H9 (cell line): ENCODE results near the gene NINJ1. TPM values are rescaled to one million over a fixed set of nuclear protein-coding genes. Genes with fewer than 3 reads are reported as not detected.

ENCODE experiments used
- DNase-seq: peaks from one replicate; pipeline ENCODE4 v3.0.0-alpha.2; 2017
- H2AFZ ChIP-seq: one replicate; pipeline ENCODE4 v1.6.1; 2013; ENCODE audit warnings: mild to moderate bottlenecking, low read length, control low read depth, moderate library complexity
- H2AK5ac ChIP-seq: 2 replicates; pipeline ENCODE4 v1.6.1; 2013; ENCODE audit warnings: low read length, control low read depth, mixed read lengths; ENCODE audit not compliant: insufficient read length
- H2BK120ac ChIP-seq: one replicate; pipeline ENCODE4 v1.6.1; 2013; ENCODE audit warnings: low read depth, mild to moderate bottlenecking, low read length, control low read depth, inconsistent platforms; ENCODE audit not compliant: poor library complexity, severe bottlenecking
- H2BK12ac ChIP-seq: 2 replicates; pipeline ENCODE4 v1.6.1; 2013; ENCODE audit warnings: low read length, control low read depth, mixed read lengths, low read depth; ENCODE audit not compliant: insufficient read length
- H2BK15ac ChIP-seq: 2 replicates; pipeline ENCODE4 v1.6.1; 2013; ENCODE audit warnings: low read depth, low read length, control low read depth
- H2BK20ac ChIP-seq: one replicate; pipeline ENCODE4 v1.6.1; 2013; ENCODE audit warnings: low read depth, mild to moderate bottlenecking, low read length, control low read depth, inconsistent platforms; ENCODE audit not compliant: poor library complexity, severe bottlenecking
- H2BK5ac ChIP-seq: 2 replicates; pipeline ENCODE4 v1.6.1; 2013; ENCODE audit warnings: low read length, control low read depth, mixed read lengths; ENCODE audit not compliant: insufficient read length
- H3K14ac ChIP-seq: 2 replicates; pipeline ENCODE4 v1.6.1; 2013; ENCODE audit warnings: low read length, control low read depth; ENCODE audit not compliant: insufficient read depth
- H3K18ac ChIP-seq: 2 replicates; pipeline ENCODE4 v1.6.1; 2013; ENCODE audit warnings: low read depth, mild to moderate bottlenecking, mixed read lengths, low read length, control low read depth; ENCODE audit not compliant: insufficient read length
- H3K23ac ChIP-seq: 2 replicates; pipeline ENCODE4 v1.6.1; 2013; ENCODE audit warnings: low read length, control low read depth, mixed read lengths, low read depth; ENCODE audit not compliant: insufficient read length
- H3K23me2 ChIP-seq: 2 replicates; pipeline ENCODE4 v1.6.1; 2013; ENCODE audit warnings: low read depth, mild to moderate bottlenecking, mixed read lengths, low read length, control low read depth; ENCODE audit not compliant: insufficient read length, poor library complexity, severe bottlenecking
- H3K27ac ChIP-seq: 2 replicates; pipeline ENCODE4 v1.5.1; 2013; ENCODE audit warnings: low read length, control low read depth, mixed read lengths, low read depth; ENCODE audit not compliant: insufficient read length
- H3K27me3 ChIP-seq: 2 replicates; pipeline ENCODE4 v1.6.1; 2013; ENCODE audit warnings: low read length, control low read depth, inconsistent platforms; ENCODE audit not compliant: insufficient read depth
- H3K4ac ChIP-seq: 2 replicates; pipeline ENCODE4 v1.6.1; 2013; ENCODE audit warnings: low read depth, mild to moderate bottlenecking, control low read depth, inconsistent platforms, low read length, moderate library complexity
- H3K4me1 ChIP-seq: 2 replicates; pipeline ENCODE4 v1.6.1; 2013; ENCODE audit warnings: low read length, control low read depth, inconsistent platforms; ENCODE audit not compliant: insufficient read depth
- H3K4me2 ChIP-seq: 2 replicates; pipeline ENCODE4 v1.6.1; 2013; ENCODE audit warnings: low read length, control low read depth, mixed read lengths; ENCODE audit not compliant: insufficient read length, insufficient read depth
- H3K56ac ChIP-seq: 2 replicates; pipeline ENCODE4 v1.6.1; 2013; ENCODE audit warnings: low read depth, mild to moderate bottlenecking, mixed read lengths, low read length, control low read depth; ENCODE audit not compliant: insufficient read length
- H3K79me1 ChIP-seq: 2 replicates; pipeline ENCODE4 v1.6.1; 2013; ENCODE audit warnings: low read depth, mild to moderate bottlenecking, moderate library complexity, low read length, control low read depth, inconsistent platforms; ENCODE audit not compliant: insufficient read depth, poor library complexity, severe bottlenecking
- H3K79me2 ChIP-seq: 2 replicates; pipeline ENCODE4 v1.6.1; 2013; ENCODE audit warnings: low read length, control low read depth, inconsistent platforms; ENCODE audit not compliant: insufficient read depth
- H3K9ac ChIP-seq: 2 replicates; pipeline ENCODE4 v1.6.1; 2013; ENCODE audit warnings: low read length, control low read depth, mixed read lengths; ENCODE audit not compliant: insufficient read length; ENCODE audit errors: extremely low read depth
- H3K9me3 ChIP-seq: one replicate; pipeline ENCODE4 v1.6.1; 2013; ENCODE audit warnings: low read depth, low read length, inconsistent platforms; ENCODE audit not compliant: control insufficient read depth
- H3T11ph ChIP-seq: one replicate; pipeline ENCODE4 v1.6.1; 2013; ENCODE audit warnings: mild to moderate bottlenecking, low read length, control low read depth, inconsistent platforms
- H4K20me1 ChIP-seq: one replicate; pipeline ENCODE4 v1.6.1; 2013; ENCODE audit not compliant: control insufficient read depth, insufficient read length, insufficient read depth
- H4K5ac ChIP-seq: 2 replicates; pipeline ENCODE4 v1.6.1; 2013; ENCODE audit warnings: low read depth, mild to moderate bottlenecking, mixed read lengths, low read length, control low read depth; ENCODE audit not compliant: insufficient read length
- H4K8ac ChIP-seq: replicated peaks from 2 replicates; pipeline ENCODE4 v1.6.1; 2013; ENCODE audit warnings: low read length, control low read depth, mixed read lengths, low read depth; ENCODE audit not compliant: insufficient read length
- H4K91ac ChIP-seq: 2 replicates; pipeline ENCODE4 v1.6.1; 2013; ENCODE audit warnings: low read depth, mild to moderate bottlenecking, moderate library complexity, mixed read lengths, low read length, control low read depth; ENCODE audit not compliant: insufficient read length
- H3K27ac Mint-ChIP-seq, 3 experiments: 2 replicates in 2 of 3; 3 replicates in 1 of 3; pipeline ENCODE4 v1.8.0; 2020 to 2021; ENCODE audit warnings: mixed read lengths in 3 of 3, mild to moderate bottlenecking in 1 of 3, moderate library complexity in 1 of 3
- H3K27me3 Mint-ChIP-seq: 2 replicates; pipeline ENCODE4 v1.8.0; 2021; ENCODE audit warnings: low read depth, mild to moderate bottlenecking, moderate library complexity, mixed read lengths
- H3K36me3 Mint-ChIP-seq, 3 experiments: 2 replicates in 2 of 3; 3 replicates in 1 of 3; pipeline ENCODE4 v1.8.0; 2020 to 2021; ENCODE audit warnings: low read depth in 3 of 3, mixed read lengths in 3 of 3; ENCODE audit not compliant: insufficient read depth in 1 of 3
- H3K4me1 Mint-ChIP-seq, 2 experiments: 2 replicates each; pipeline ENCODE4 v1.8.0; 2020; ENCODE audit warnings: mixed read lengths in 2 of 2
- H3K4me3 Mint-ChIP-seq, 2 experiments: 2 replicates in 1 of 2; 3 replicates in 1 of 2; pipeline ENCODE4 v1.8.0; 2020 to 2021; ENCODE audit warnings: mild to moderate bottlenecking in 2 of 2, mixed read lengths in 2 of 2, moderate library complexity in 1 of 2
- H3K9me3 Mint-ChIP-seq, 2 experiments: 2 replicates in 1 of 2; 3 replicates in 1 of 2; pipeline ENCODE4 v1.8.0; 2020; ENCODE audit warnings: mild to moderate bottlenecking in 2 of 2, mixed read lengths in 2 of 2, moderate library complexity in 1 of 2
- WGBS: extraction: QIAGEN DNeasy Blood & Tissue Kit; methylation state at CpG from one replicate; pipeline ENCODE4 v1.1.7; 2013; ENCODE audit warnings: missing lambda C conversion rate, low lambda C conversion rate, mixed read lengths; ENCODE audit not compliant: insufficient read length; ENCODE audit errors: extremely low coverage; 5-methylcytosine and 5-hydroxymethylcytosine counted together
- total RNA-seq: library from RNA; stranded (reverse); gene quantifications from 2 replicates; pipeline ENCODE4 v1.2.1, GENCODE V29; 2021
- TF ChIP-seq, protein P1 (sequence below): fragments of 200-600 bp; sonication (generic); conservative IDR thresholded peaks from 3 replicates; pipeline ENCODE4 v1.8.0; 2021; ENCODE audit warnings: antibody characterized with exemption, mild to moderate bottlenecking

NINJ1 gene
- total RNA-seq, 1 experiment from 2014 or later = 28.9 TPM

DNA sequence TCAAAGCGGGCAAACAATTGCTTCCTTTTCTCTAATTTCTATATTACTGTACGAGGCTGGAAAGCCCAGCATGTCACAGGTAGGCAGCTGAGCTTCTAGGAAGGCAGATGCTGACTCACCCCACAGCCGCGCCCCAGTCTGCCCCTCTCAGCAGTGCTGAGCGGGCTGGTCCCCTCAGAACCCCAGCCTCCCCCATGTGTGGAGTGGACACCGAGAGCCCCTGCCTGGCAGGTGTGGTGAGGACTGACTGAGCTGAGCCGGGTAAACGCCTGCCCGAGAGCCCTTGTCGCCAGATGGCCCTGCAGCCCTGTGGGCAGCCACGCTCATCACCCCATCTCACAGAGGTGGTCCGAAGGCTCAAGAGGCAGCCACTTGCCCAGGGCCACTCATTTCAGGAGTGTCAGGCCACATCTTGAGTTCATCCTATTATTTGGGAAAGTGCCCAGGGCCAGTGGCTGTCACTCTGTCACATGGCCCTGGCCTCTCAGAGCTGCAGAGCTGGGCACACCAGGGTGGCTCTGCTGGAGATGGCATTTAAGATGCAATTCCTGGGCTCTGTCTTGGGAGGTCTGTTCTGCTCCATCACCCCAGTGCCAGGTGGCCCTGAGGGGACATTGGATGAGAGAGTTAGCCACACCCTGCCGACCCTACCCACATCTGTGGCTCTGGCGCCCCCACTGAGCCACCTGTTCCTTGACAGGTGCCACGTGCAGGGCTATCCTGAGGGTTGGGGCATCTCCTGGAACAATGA lies 25.6 kb downstream of the NINJ1 start:
- Histone ChIP-seq H3K4me1 (no peaks in the 10 kb centered on the region), H4K8ac (no peak overlapping the region), H3K14ac (no peak overlapping the region; the same call in 1 of the 2 replicates), H3K9me3 (no peaks in the 10 kb centered on the region), H2BK12ac (no peak overlapping the region), H2AFZ (no peak overlapping the region), H3K23me2 (no peaks in the 10 kb centered on the region), H3K27ac (no peak overlapping the region), H3K9ac (no peak overlapping the region), H3T11ph (no peak overlapping the region), H3K56ac (no peak overlapping the region), H4K91ac (no peak overlapping the region), H4K20me1 (no peaks in the 10 kb centered on the region), H2BK120ac (no peak overlapping the region), H2BK20ac (no peak overlapping the region), H3K18ac (no peak overlapping the region), H4K5ac (no peak overlapping the region), H2AK5ac (no peak overlapping the region), H3K27me3 (no peaks in the 10 kb centered on the region), H3K79me2 (no peaks in the 10 kb centered on the region), H3K4me2 (no peak overlapping the region), H2BK15ac (no peak overlapping the region), H3K4ac (no peak overlapping the region), H2BK5ac (no peak overlapping the region), H3K79me1 (peaks cover 3% of the 10 kb centered on the region), H3K23ac (no peak overlapping the region)
- Mint-ChIP-seq H3K9me3 (no peaks in the 10 kb centered on the region; a peak in 2 of 5 replicates), H3K36me3 (peaks cover 0 to 8% (median 3%) of the 10 kb centered on the region in 3 experiments; a peak in 5 of 7 replicates), H3K4me3 (no peak overlapping the region), H3K27ac (no peak overlapping the region), H3K27me3 (no peaks in the 10 kb centered on the region), H3K4me1 (peaks cover 0 to 3% of the 10 kb centered on the region in 2 experiments; a peak in 1 of 4 replicates)
- no peak for DNase-seq
- TF ChIP-seq, protein P1, sequence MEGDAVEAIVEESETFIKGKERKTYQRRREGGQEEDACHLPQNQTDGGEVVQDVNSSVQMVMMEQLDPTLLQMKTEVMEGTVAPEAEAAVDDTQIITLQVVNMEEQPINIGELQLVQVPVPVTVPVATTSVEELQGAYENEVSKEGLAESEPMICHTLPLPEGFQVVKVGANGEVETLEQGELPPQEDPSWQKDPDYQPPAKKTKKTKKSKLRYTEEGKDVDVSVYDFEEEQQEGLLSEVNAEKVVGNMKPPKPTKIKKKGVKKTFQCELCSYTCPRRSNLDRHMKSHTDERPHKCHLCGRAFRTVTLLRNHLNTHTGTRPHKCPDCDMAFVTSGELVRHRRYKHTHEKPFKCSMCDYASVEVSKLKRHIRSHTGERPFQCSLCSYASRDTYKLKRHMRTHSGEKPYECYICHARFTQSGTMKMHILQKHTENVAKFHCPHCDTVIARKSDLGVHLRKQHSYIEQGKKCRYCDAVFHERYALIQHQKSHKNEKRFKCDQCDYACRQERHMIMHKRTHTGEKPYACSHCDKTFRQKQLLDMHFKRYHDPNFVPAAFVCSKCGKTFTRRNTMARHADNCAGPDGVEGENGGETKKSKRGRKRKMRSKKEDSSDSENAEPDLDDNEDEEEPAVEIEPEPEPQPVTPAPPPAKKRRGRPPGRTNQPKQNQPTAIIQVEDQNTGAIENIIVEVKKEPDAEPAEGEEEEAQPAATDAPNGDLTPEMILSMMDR = no peak
- no CpG with 5 or more reads among the region's 15 CpGs for WGBS
